ENCODE data around the gene RELB.
A peak's percentile ranks its signal among the peaks of the same experiment; 100 is the strongest.

DNA sequence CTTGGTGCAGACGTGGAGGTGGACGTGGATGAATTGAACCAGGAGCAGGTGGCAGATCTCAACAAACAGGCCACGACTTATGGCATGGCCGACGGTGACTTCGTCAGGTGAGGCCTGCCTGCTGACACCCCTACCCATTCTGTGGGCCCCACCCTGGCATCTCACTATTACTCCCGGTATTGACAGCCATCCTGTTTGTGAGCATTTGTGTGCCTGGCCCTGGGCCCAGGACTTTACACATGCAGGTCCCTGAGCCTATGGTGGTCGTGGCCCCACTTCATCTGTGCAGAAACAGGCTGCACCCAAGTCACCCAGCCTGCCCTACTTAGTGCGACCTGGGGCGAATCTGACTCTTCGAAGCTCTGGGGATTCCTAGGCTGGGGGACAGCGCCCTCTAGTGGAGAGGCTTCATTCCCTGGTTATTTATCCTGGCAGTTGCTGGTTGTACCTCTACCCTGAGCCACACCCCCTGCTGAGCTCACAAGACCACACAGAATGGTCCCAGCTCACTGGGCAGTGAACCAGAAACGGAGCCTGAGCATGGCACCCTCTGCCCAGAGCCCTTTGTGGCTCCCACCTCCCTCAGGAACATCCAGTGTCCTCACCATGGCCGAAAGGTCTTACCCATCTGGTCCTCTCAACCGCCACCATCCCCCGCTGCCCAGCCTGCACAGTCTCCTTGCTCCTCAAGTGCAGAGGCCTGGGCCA, 58.1 kb downstream of the RELB start:
- TF ChIP-seq, protein P1, sequence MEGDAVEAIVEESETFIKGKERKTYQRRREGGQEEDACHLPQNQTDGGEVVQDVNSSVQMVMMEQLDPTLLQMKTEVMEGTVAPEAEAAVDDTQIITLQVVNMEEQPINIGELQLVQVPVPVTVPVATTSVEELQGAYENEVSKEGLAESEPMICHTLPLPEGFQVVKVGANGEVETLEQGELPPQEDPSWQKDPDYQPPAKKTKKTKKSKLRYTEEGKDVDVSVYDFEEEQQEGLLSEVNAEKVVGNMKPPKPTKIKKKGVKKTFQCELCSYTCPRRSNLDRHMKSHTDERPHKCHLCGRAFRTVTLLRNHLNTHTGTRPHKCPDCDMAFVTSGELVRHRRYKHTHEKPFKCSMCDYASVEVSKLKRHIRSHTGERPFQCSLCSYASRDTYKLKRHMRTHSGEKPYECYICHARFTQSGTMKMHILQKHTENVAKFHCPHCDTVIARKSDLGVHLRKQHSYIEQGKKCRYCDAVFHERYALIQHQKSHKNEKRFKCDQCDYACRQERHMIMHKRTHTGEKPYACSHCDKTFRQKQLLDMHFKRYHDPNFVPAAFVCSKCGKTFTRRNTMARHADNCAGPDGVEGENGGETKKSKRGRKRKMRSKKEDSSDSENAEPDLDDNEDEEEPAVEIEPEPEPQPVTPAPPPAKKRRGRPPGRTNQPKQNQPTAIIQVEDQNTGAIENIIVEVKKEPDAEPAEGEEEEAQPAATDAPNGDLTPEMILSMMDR (IDR thresholded peaks at IDR 0.05; ENCODE audit: insufficient read depth, low read length, poor library complexity, severe bottlenecking), result peak; percentile 84
- TF ChIP-seq EZH2phosphoT487 (conservative IDR thresholded peaks at IDR 0.05; ENCODE audit: low read length), result no peak
